ENCODE measurements around the gene GBP2. TPM values are rescaled to one million over a fixed set of nuclear protein-coding genes. Genes with fewer than 3 reads are reported as not detected.
A peak's percentile ranks its signal among the peaks of the same experiment; 100 is the strongest.
"Not testable (repeated sequence)": the region's sequence is repeated elsewhere in the genome, so short reads cannot be mapped to it uniquely, and the experiment has no call there.

The GBP2 gene
- total and polyA plus RNA-seq, 2 donors from 2014 or later, result 30.1 to 41.8 TPM

GRCh38 chr1:89085781-89086180 lies 40.1 kb downstream of the GBP2 start:
- Histone ChIP-seq H3K9me3 (ENCODE audit: control insufficient read depth in 2 of 3, insufficient read depth in 1 of 3, low read length in 3 of 3) (no peaks in the 10 kb centered on the region), H3K27ac (ENCODE audit: low read depth in 2 of 2, low read length in 2 of 2) (no peak overlapping the region), H3K36me3 (ENCODE audit: control insufficient read depth in 2 of 3, insufficient read depth in 3 of 3, low read length in 3 of 3) (no peaks in the 10 kb centered on the region), H3K4me1 (ENCODE audit: control insufficient read depth in 2 of 3, insufficient read depth in 2 of 3, low read depth in 1 of 3, low read length in 3 of 3) (no peaks in the 10 kb centered on the region), H3K4me3 (ENCODE audit: low read length in 3 of 3) (no peak overlapping the region), H3K9ac (ENCODE audit: low read length in 3 of 3) (no peak overlapping the region), H3K27me3 (ENCODE audit: control insufficient read depth, insufficient read depth, low read length) (no peaks in the 10 kb centered on the region)
- FAIRE-seq (peak; percentile 61), DNase-seq (peak in 3 of 5 donors; percentile 34 to 61 (median 39))
- intact Hi-C loops (cut with DNase I), result no loop called here
- peak; percentile 61 for TF ChIP-seq CTCF (IDR thresholded peaks at IDR 0.05; ENCODE audit: borderline replicate concordance, extremely low read depth, insufficient read depth)

GRCh38 chr1:89081005-89081404 lies 44.9 kb downstream of the GBP2 start:
- no peak for TF ChIP-seq CTCF (IDR thresholded peaks at IDR 0.05; ENCODE audit: borderline replicate concordance, extremely low read depth, insufficient read depth)
- Histone ChIP-seq H3K36me3 (ENCODE audit: control insufficient read depth in 2 of 3, insufficient read depth in 3 of 3, low read length in 3 of 3) (no peaks in the 10 kb centered on the region), H3K9me3 (ENCODE audit: control insufficient read depth in 2 of 3, insufficient read depth in 1 of 3, low read length in 3 of 3) (no peaks in the 10 kb centered on the region), H3K4me3 (ENCODE audit: low read length in 3 of 3) (no peak overlapping the region), H3K4me1 (ENCODE audit: control insufficient read depth in 2 of 3, insufficient read depth in 2 of 3, low read depth in 1 of 3, low read length in 3 of 3) (no peaks in the 10 kb centered on the region), H3K27ac (ENCODE audit: low read depth in 2 of 2, low read length in 2 of 2) (no peak overlapping the region), H3K27me3 (ENCODE audit: control insufficient read depth, insufficient read depth, low read length) (no peaks in the 10 kb centered on the region), H3K9ac (ENCODE audit: low read length in 3 of 3) (no peak overlapping the region)
- DNase-seq, result no peak
- intact Hi-C loops (cut with DNase I), result no loop called here
- no peak for FAIRE-seq

GRCh38 chr1:89080068-89080467 lies 45.8 kb downstream of the GBP2 start:
- H3K36me3 ChIP-seq (ENCODE audit: control insufficient read depth in 2 of 3, insufficient read depth in 3 of 3, low read length in 3 of 3); H3K27ac ChIP-seq (ENCODE audit: low read depth in 2 of 2, low read length in 2 of 2); H3K4me1 ChIP-seq (ENCODE audit: control insufficient read depth in 2 of 3, insufficient read depth in 2 of 3, low read depth in 1 of 3, low read length in 3 of 3); DNase-seq; FAIRE-seq; H3K9me3 ChIP-seq (ENCODE audit: control insufficient read depth in 2 of 3, insufficient read depth in 1 of 3, low read length in 3 of 3); intact Hi-C loops (cut with DNase I); H3K4me3 ChIP-seq (ENCODE audit: low read length in 3 of 3); H3K9ac ChIP-seq (ENCODE audit: low read length in 3 of 3); H3K27me3 ChIP-seq (ENCODE audit: control insufficient read depth, insufficient read depth, low read length): not testable (repeated sequence)

- H3K36me3 ChIP-seq (ENCODE audit: control insufficient read depth in 2 of 3, insufficient read depth in 3 of 3, low read length in 3 of 3); H3K4me1 ChIP-seq (ENCODE audit: control insufficient read depth in 2 of 3, insufficient read depth in 2 of 3, low read depth in 1 of 3, low read length in 3 of 3); H3K9ac ChIP-seq (ENCODE audit: low read length in 3 of 3); FAIRE-seq; H3K4me3 ChIP-seq (ENCODE audit: low read length in 3 of 3); H3K27ac ChIP-seq (ENCODE audit: low read depth in 2 of 2, low read length in 2 of 2); H3K27me3 ChIP-seq (ENCODE audit: control insufficient read depth, insufficient read depth, low read length); DNase-seq; intact Hi-C loops (cut with DNase I); H3K9me3 ChIP-seq (ENCODE audit: control insufficient read depth in 2 of 3, insufficient read depth in 1 of 3, low read length in 3 of 3): not testable (repeated sequence)
Measured at GRCh38 chr1:89072466-89073065, 53.3 kb downstream of the GBP2 start.

All from kidney (tissue), 14 donors.